SU-DHL-6 (cell line): Measurements from ENCODE around the gene ANKRD33.

ENCODE experiments used
- H2AFZ ChIP-seq: fragments of 200-600 bp; sonication (generic); 2 replicates; pipeline ENCODE4 v1.6.1; 2014; ENCODE audit warnings: low read depth, mild to moderate bottlenecking, moderate library complexity, mixed read lengths, antibody characterized with exemption, low read length; ENCODE audit not compliant: severe bottlenecking
- H3F3A ChIP-seq: fragments of 200-600 bp; shearing (Covaris generic); 2 replicates; pipeline ENCODE4 v1.6.0; 2016; ENCODE audit warnings: antibody characterized with exemption, mild to moderate bottlenecking; ENCODE audit not compliant: insufficient read depth
- H3K27ac ChIP-seq: fragments of 200-600 bp; sonication (generic); 2 replicates; pipeline ENCODE4 v1.5.1; 2016; ENCODE audit warnings: low read depth, mild to moderate bottlenecking, low read length, moderate library complexity, mixed read lengths
- H3K27me3 ChIP-seq: fragments of 200-600 bp; sonication (generic), shearing (Covaris generic); 2 replicates; pipeline ENCODE4 v1.6.0; 2014; ENCODE audit warnings: mild to moderate bottlenecking, low read length
- H3K36me3 ChIP-seq: fragments of 200-600 bp; sonication (generic); 2 replicates; pipeline ENCODE4 v1.6.1; 2014; ENCODE audit warnings: mild to moderate bottlenecking, low read length, mixed read lengths
- H3K4me2 ChIP-seq: fragments of 300-600, 200-600 bp; shearing (Covaris generic), sonication (generic); 2 replicates; pipeline ENCODE4 v1.6.0; 2014; ENCODE audit warnings: low read length, low read depth, mild to moderate bottlenecking; ENCODE audit not compliant: poor library complexity, severe bottlenecking
- H3K4me3 ChIP-seq: fragments of 200-600 bp; sonication (generic); 2 replicates; pipeline ENCODE4 v1.5.1; 2014; ENCODE audit warnings: antibody characterized with exemption, low read length, mild to moderate bottlenecking, mixed read lengths; ENCODE audit not compliant: insufficient read depth, poor library complexity, severe bottlenecking
- H3K79me2 ChIP-seq: fragments of 200-600 bp; sonication (generic); 2 replicates; pipeline ENCODE4 v1.6.1; 2014; ENCODE audit warnings: mild to moderate bottlenecking, low read length, moderate library complexity; ENCODE audit not compliant: insufficient read depth
- H3K9ac ChIP-seq: fragments of 200-600 bp; sonication (generic); 2 replicates; pipeline ENCODE4 v1.7.0; 2014; ENCODE audit warnings: mild to moderate bottlenecking, low read length
- H3K9me2 ChIP-seq: fragments of 200-600 bp; sonication (generic); replicated peaks from 2 replicates; pipeline ENCODE4 v1.6.1; 2014; ENCODE audit warnings: low read length; ENCODE audit not compliant: insufficient read depth
- H3K9me3 ChIP-seq: fragments of 200-600 bp; sonication (generic); 2 replicates; pipeline ENCODE4 v1.6.1; 2014; ENCODE audit warnings: low read length, mixed read lengths; ENCODE audit not compliant: insufficient read depth
- H4K20me1 ChIP-seq: fragments of 200-600 bp; sonication (generic); 2 replicates; pipeline ENCODE4 v1.6.1; 2014; ENCODE audit warnings: low read depth, mild to moderate bottlenecking, antibody characterized with exemption, low read length, moderate library complexity, mixed read lengths
- EZH2phosphoT487 ChIP-seq: fragments of 200-600 bp; sonication (generic), shearing (Covaris generic); conservative IDR thresholded peaks from 2 replicates; pipeline ENCODE4 v1.6.1; 2018; ENCODE audit warnings: mild to moderate bottlenecking, antibody characterized with exemption, low read length, moderate library complexity, mixed read lengths
- TF ChIP-seq, protein P1 (sequence below): fragments of 200-600 bp; sonication (generic); IDR thresholded peaks from one replicate; pipeline ENCODE4 v1.5.1; 2017; ENCODE audit warnings: antibody characterized with exemption, mild to moderate bottlenecking, low read length, moderate library complexity; ENCODE audit not compliant: insufficient read depth, poor library complexity, severe bottlenecking

The ANKRD33 gene

DNA sequence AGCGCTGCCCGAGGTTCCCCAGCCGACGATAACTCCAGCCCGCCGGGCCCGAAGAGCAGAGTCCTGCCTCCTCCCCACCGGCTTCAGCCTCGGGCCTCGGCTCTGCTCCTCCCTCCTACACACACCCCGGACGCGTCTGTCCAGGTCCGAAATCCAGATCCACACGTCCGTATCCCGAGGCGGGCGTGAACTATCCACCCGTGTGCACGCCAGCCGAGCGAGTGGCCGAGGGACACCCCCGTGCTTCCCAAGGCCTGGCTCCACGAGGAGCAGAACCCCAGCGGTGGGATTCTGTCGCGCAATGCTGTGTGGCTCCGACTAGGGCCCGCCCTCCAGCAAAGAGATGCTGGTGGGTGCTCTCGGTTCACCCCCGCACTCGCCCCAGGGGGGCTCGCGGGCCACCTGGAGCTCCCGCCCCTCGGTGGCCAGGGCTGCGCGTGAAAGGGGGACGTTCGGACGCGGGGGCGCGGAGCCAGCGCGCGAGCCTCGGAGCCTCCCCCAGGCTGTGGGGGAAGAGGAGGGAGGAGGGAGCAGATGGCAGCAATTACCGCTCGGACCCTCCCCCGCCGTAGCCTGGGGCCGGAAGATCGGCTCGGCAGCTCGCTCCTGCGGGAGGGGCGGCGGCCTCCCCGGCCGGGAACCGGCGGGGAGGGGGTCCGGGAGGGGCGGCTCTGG, 18.9 kb upstream of the ANKRD33 start:
- H3K36me3 ChIP-seq: no peaks in the 10 kb centered on the region
- H2AFZ ChIP-seq: no peak overlapping the region
- TF ChIP-seq EZH2phosphoT487: no peak
- TF ChIP-seq, protein P1, sequence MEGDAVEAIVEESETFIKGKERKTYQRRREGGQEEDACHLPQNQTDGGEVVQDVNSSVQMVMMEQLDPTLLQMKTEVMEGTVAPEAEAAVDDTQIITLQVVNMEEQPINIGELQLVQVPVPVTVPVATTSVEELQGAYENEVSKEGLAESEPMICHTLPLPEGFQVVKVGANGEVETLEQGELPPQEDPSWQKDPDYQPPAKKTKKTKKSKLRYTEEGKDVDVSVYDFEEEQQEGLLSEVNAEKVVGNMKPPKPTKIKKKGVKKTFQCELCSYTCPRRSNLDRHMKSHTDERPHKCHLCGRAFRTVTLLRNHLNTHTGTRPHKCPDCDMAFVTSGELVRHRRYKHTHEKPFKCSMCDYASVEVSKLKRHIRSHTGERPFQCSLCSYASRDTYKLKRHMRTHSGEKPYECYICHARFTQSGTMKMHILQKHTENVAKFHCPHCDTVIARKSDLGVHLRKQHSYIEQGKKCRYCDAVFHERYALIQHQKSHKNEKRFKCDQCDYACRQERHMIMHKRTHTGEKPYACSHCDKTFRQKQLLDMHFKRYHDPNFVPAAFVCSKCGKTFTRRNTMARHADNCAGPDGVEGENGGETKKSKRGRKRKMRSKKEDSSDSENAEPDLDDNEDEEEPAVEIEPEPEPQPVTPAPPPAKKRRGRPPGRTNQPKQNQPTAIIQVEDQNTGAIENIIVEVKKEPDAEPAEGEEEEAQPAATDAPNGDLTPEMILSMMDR: no peak
- H3K79me2 ChIP-seq: no peaks in the 10 kb centered on the region
- H4K20me1 ChIP-seq: no peaks in the 10 kb centered on the region
- H3F3A ChIP-seq: no peaks in the 10 kb centered on the region
- H3K27me3 ChIP-seq: no peaks in the 10 kb centered on the region
- no peaks in the 10 kb centered on the region for H3K9me2 ChIP-seq
- H3K27ac ChIP-seq: no peak overlapping the region
- no peak overlapping the region for H3K4me2 ChIP-seq
- H3K9me3 ChIP-seq: no peaks in the 10 kb centered on the region
- no peak overlapping the region for H3K9ac ChIP-seq
- no peak overlapping the region for H3K4me3 ChIP-seq

DNA sequence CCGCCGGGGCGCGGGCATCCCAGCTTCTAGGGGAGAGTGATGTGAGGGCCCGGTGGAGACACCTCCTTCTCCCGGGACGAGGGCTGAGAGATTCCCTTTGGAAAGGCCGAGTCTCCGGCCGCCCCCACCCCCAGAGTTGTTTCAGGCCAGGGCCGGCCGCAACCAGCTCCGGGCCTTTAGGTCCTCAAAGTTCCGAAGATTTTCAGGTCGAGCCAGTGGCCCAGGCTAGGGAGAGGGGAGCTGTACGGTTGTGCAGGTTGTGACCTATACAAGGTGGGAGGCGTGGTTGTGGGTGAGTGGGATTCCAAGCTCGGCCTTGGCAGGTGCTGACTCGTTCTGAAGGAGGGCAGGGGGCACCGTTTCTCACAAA, 18.4 kb upstream of the ANKRD33 start:
- Histone ChIP-seq H3K4me2 (no peak overlapping the region), H3K27me3 (no peaks in the 10 kb centered on the region), H3K9me3 (no peaks in the 10 kb centered on the region), H3K4me3 (no peak overlapping the region), H2AFZ (no peak overlapping the region), H3K9me2 (no peaks in the 10 kb centered on the region), H3F3A (no peaks in the 10 kb centered on the region), H3K36me3 (no peaks in the 10 kb centered on the region), H3K9ac (no peak overlapping the region), H3K27ac (no peak overlapping the region), H3K79me2 (no peaks in the 10 kb centered on the region), H4K20me1 (no peaks in the 10 kb centered on the region)
- TF ChIP-seq, protein P1: no peak
- no peak for TF ChIP-seq EZH2phosphoT487

DNA sequence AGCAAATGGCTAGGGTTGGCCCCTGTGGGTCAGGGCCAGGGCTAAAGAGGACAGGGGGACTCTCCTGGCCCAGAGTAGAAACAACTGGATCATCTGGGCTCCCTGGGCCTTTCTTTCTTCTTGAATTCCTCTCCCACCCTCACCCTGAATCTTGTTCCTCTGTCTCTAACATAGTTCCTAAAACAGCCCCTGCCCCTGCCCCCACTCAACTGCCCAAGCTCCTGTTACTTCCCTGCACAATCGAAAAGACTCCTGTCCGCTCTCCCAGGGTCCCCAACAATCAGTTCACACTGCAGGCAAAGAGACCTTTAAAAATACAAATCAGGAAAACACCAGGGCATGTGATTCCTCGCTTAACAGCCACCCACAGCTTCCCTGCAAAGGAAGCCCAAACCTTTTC, 18.0 kb upstream of the ANKRD33 start:
- Histone ChIP-seq H3K79me2 (no peaks in the 10 kb centered on the region), H3K36me3 (no peaks in the 10 kb centered on the region), H3K4me2 (no peak overlapping the region), H2AFZ (no peak overlapping the region), H4K20me1 (no peaks in the 10 kb centered on the region), H3K4me3 (no peak overlapping the region), H3K27ac (no peak overlapping the region), H3F3A (no peaks in the 10 kb centered on the region), H3K9ac (no peak overlapping the region), H3K27me3 (no peaks in the 10 kb centered on the region), H3K9me3 (no peaks in the 10 kb centered on the region), H3K9me2 (no peaks in the 10 kb centered on the region)
- TF ChIP-seq, protein P1: no peak
- TF ChIP-seq EZH2phosphoT487: no peak
